Left kidney (tissue), 8 donors: Measurements from ENCODE around the gene TTN. TPM values are rescaled to one million over a fixed set of nuclear protein-coding genes. Genes with fewer than 3 reads are reported as not detected.

ENCODE experiments used
- DNase-seq: peaks from one replicate; pipeline ENCODE4 v3.0.0-alpha.2; 2013
- long read RNA-seq, 8 donors: transcript quantifications; one replicate each; lab custom pipeline, GENCODE V29; 2026
- polyA plus RNA-seq: library from polyadenylated mRNA; unstranded; fragments of 120-200 nt; gene quantifications from one replicate; pipeline ENCODE4 v1.2.1, GENCODE V29; 2013; ENCODE audit not compliant: insufficient read length

TTN gene
- 1.2 TPM for polyA plus RNA-seq
- long read RNA-seq, donor 1: 0 reads
- long read RNA-seq, donor 2: 0 reads
- long read RNA-seq, donor 3: 0 reads
- long read RNA-seq, donor 4: 0 reads
- long read RNA-seq, donor 5: 0 reads
- long read RNA-seq, donor 6: 0 reads
- long read RNA-seq, donor 7: 0 reads
- long read RNA-seq, donor 8: 0 reads

DNA sequence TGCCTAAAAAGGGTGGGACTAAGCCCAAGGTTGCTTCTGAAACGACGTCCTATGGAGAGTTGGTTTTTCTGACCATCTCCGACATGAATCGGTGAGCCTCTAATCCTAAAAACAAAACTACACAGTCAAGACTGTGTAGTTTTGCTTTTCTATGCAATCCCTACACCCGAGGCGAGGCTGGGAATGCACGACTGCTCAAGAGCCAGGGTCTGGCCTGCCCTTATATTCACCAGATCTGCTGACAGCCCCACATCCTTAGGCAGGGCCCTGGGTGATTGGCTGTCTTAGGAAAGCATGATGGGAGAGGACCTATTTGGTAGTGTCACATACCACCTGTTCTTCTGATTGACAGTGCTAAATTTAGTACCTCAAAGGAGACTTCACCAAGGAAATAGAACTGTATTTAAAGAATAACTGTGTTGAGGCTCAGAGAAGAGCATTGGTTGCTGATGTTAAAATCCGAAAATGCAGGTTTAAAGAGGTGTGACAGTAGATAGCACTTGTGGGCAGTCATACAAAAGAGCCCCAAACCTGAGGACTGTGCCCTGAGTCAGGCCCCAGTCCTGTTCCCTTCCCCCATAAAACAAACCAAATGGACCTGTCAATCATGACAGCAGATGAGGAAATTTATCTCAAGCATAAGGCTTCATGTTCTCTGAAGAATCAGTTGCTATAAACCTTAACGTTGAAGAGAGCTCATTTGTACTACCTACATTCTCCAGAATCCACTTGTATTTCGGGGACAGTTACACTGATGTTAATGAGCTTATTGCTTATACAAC, at the start of gene TTN:
Gene TTN, minus strand, starts transcription at position 197 of the 782 bp plus-strand sequence. CDS start 2,781 bp downstream, outside the sequence.
- no peak for DNase-seq

DNA sequence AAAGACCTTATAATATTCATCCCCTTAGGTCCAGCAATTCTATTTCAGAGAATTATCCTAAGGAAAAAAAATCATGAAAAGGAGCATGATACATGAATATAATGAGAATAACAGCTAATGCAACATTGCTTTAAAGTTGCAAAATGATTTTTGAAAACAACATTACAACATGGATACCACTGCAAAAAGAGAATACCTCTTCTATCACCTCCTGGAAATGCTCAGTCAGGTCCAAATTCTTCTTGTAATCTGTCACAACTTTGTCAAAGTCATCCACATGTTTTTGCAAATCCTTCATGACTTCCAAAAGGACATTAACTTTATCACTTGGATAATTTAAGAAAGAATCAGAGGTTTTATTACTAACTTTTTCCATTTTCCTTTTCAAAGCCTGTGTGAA, 47.9 kb upstream of the TTN start:
- no peak for DNase-seq

DNA sequence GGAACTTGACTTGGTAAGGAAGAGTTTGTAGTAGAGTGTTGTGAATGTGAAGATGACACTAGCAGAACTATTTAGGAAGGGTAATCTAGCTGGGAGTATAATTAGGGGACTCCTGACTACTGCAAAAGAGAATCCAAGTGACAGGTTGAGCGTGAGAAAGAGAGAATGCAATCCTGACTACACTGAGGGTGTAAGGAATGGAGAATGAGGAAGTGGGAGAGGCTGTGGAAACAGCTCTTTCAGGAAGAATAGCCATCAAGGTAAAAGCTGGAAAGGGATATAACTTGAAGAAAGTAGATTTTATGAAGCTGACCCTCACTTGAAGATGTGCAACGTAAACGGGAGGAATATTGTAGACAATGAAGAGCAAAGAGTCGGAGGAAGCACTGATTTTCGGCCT, 41.1 kb upstream of the TTN start:
- DNase-seq: no peak

DNA sequence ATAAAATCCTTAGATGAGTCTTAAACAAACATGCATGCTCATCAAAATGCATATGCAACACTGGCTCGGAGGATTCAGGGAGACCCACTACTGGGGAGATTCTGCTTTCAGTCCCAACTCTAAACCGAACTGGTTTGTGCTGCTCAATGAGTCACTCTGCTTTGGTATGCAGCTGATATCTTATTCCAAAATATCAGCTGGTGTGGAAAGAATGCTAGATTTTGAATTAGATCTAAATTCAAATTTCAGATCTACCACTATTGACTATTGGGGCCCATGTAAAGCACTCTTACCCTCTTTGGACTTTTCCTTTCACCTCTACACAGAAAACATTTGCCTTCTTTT, 39.2 kb upstream of the TTN start:
- no peak for DNase-seq

DNA sequence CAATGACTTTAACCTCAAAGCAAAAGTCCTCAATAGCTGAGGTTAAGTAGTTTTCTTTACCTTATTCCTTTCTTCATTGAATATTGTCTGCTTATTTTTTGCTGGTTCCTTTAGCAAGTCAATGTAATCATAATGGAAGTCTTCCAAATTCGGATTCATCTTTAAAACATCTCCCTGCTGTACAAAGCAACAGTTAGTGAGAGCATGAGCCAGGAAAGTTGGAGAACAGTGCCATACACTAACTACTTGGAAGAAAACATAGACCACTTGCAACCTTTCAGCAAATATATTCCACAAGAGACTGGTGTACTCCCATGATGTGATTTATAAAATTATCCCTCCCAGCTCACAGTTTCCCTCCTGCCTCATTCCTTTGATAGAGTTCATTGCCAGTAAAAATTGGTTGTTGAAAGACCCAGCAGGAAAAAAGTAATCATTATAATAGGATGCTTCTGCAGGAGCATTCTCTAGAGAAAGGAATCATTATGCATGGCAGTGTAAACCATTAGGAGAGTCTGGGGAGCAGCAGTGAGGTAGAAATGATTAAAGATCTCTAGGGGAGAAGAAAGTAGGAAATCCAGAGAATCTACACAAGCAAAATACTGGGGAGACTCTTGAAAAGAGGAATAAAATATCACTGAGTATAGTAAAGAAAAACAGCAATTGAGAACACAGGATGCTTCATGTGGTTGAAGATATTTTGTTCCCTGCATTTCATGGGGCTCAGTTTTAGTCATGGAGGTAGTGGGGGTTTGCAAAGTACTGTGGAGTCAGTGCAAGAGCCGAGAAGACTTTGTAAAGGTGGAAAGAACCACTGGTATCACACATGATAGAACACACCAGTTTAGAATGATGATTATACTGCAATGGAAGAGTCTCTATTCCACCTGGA, 38.6 kb upstream of the TTN start:
- DNase-seq: no peak

DNA sequence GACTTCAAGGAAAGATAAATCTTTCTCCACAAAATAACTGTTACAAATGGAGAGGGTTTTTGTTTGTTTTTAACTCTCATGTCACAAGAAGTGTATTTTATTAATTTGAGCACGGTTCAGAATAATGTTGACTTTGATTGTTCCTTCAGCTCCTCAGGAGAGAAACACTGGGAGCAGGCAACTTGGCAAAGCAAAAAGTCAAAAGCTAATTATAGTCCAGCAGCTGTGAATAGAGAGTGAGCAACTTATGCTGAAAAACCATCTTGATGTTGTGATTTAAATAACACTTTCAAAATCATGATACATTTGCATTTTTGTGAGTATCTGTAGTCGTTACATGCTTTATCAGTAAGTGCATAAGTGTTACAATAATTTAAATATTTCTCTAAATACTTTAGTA, 37.5 kb upstream of the TTN start:
- DNase-seq: no peak

DNA sequence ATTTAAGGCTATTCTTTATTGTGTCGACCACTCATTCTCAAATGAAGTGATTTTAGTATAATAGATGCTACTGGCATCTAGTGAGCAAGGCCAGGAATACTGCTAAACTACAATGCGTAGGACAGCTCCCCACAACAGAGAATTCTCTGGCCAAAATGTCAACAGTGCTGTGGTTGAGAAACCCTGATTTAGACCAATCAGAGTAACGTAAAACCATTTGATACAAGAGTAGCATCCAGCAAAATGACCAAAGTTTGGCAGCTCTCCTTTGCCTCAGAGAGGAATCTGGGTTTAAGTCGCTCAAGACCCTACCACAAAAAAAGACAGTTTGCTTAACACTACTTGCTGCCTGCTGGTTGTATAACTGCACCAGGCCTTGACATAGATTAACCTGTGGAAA, 37.0 kb upstream of the TTN start:
- no peak for DNase-seq

DNA sequence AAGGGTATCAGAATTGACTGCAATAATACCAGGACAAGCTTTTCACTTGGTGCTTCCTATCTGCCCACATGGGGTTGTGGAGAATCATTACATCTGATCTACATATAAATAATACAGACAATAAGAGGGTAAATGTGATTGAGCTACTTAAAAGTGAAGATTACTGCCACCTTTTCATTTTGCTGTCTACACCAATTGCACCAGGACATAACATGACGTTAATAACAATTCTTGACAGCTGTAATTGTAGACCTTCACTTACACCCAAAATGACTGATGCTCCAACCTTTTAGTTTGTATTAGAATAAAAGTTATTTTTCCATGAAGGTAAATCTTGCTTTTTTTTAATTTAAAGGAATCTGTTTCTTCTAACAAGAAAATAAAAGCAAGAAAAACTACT, 36.5 kb upstream of the TTN start:
- no peak for DNase-seq

DNA sequence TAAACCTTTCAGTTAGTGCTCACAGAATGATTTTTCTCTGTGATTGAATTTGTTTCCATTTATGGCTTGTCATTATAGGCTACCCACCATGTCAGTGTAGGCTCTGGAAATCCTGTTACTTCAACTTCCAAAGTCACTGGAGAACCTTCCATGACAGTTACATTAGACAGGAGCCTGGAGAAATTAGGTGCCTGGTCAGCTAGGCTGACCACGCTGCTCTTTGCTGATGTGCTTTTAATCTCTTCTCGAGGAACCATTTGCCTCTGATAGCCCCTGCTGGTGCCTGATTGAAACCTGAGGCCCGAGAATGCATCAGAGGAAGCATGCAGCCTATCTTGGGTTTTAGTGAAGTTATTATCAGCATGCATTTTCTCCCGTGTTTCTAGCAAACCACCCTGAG, 29.6 kb upstream of the TTN start:
- no peak for DNase-seq

DNA sequence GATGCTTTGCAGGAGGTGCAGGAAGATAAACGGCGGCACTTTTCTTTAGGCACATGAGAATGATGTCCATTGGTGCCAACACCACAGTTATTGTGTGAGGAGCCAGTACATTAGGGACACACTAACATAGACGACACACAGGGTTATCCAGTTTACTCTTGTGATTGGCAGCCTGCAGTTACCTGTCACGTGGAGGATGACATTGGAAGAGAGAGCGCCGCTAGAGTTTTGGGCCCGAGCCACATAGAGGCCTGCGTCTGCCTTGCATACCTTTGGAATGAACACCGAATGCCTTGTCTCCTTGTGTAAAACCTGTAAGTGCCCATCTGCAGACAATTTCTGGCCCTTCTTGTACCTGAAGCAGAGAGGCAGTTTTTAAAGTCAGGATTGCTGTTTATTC, 26.9 kb upstream of the TTN start:
- no peak for DNase-seq

DNA sequence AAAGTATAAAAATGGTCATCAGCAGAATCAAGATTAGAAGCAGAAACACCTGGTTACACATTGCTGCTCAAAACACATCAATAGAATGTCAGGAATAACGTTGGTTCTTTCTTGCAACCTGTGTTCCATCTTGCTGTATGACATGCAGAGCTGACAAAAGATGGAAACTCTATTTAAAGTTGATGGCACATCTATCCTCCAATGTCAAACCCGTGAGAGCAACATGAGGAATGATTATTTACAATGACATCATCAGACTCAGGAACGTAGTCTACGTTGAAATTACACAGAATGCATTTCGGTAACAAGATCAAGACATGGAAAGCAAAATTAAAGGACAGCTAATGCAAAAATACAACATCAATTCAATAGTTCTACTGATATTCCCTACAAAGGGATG, 26.2 kb upstream of the TTN start:
- DNase-seq: no peak

DNA sequence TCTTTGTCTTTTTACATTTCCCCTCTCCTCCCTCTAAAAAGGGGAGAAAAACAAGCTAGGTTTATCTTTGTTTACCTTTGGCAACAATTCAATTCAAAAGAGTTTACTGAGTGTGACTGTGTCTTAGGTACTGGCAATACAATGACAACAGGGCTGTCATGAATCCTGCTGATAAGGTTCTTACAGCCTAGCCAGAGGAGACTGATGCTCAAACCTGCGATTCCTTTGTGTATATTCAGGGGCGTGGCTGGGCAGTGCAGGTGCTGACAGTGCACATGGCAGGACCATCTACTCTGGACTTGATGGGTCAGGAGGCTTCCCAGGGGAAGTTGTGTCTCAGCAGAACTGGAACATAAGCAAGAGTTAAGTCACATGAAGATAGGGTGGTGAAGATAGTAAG, 23.2 kb upstream of the TTN start:
- no peak for DNase-seq

DNA sequence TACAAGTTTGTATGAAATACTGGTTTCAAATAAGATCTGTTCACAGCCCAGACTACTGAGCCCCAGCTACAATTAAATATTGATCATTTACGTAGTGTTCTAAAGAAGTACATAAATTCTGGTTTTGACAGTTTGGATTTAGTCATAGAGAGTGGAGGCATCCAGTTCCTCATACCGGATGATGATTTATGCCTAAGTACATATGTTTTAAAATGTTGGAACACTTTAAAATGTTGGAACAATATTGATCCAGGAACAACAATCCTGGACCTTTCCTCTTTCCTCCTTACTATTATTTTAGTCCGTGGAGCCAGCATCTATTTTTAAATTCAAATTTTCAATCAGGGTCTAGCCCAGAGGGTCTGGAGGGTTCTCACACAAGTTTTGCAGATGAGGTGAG, 22.8 kb upstream of the TTN start:
- no peak for DNase-seq

DNA sequence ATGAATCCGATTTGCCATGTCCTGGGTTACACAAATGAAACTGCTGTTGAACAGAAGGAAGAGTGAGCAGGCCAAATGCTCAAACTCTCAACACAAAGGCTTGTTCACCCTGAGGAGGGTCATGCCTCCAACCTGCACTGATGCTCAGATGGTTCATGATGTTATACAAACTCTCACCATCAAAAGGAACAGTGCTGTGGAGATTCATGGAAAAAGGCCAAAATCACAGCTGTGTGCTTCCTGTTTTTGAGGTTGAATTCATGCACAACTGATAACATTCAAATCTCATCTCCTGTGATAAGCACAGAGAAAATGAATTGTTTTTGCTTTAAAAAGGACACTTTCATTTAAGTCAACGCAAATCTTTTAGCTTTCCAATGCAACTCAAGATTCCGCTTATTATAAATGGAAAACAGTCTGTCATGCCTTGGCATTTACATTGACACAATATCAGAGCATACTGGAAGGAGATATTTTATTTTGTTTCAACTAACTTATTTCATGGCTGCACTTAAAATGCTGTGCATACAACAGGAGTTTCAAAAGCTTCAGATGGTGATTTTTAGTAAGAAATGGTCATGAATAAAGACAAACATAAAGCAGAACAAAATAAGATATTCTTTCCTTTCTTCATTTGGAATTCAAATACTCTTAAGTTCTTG, 22.2 kb upstream of the TTN start:
- peak; percentile 6 for DNase-seq

DNA sequence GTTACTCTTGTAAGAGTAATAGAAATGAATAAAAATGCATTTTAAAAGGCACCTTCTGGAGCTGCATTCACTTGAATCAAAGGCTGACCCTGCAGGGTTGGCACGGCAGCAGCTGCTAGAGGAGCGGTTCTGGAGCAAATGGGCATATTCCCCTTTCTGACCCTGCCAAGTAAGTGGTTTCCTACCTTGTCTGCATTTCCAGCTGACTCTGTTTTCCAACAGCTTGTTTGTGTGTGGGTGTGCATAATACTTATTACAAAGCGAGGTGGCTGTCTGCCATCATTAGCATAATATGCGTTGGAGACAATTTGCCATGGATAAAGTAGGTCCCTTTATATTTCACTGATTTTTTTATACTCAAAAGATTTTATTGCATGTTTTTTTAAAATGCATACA, 21.3 kb upstream of the TTN start:
- no peak for DNase-seq

DNA sequence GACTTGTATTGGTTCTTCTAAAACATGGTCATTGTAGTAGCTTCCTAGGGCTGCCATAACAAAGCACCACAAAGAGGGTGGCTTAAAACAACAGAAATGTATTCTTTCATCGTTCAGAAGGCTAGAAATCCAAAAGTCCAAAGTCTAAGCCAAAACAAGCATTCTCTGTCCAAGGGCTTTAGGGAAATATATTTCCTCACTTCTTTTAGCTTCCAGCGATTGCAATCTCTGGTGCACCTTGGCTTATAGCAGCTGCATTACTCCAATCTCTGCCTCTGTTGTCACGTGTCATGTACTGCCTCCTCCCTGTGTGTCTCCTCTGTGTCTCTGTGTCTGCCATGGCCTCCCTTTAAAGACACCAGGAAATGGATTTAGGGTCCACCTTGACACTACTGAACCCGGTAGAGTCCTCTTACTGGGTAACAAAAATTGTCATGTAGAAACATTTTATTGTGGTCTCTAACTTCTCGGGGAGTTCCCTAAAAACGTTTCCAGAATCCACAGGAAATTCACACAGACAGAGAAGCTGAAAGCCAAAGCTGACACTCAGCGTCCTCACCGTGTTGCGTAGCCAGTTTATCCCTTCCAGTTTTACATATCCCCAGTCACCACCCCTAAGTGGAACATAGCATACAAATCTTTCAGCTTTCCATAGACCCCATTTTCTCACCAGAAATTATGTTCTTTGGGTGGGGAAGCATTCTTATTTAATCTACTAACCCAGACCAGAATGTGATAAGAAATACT, 20.7 kb upstream of the TTN start:
- no peak for DNase-seq

DNA sequence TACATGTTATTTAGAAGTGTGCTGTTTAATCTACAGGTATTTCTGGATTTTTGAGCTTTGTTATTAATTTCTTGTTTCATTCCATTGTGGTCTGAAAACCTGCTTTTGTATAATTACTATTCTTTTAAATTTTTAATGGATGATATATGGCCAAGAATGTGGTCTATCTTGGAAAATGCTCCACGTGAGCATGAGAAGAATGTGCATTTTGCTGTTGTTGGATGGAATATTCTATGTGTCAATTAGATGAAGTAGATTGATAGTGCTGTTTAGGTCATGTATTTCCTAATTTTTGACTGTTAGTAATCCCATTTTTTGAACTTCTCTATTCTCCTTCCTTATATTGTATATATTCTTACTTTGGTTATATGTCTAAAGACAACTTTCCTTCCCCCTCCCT, 19.9 kb upstream of the TTN start:
- DNase-seq: no peak

DNA sequence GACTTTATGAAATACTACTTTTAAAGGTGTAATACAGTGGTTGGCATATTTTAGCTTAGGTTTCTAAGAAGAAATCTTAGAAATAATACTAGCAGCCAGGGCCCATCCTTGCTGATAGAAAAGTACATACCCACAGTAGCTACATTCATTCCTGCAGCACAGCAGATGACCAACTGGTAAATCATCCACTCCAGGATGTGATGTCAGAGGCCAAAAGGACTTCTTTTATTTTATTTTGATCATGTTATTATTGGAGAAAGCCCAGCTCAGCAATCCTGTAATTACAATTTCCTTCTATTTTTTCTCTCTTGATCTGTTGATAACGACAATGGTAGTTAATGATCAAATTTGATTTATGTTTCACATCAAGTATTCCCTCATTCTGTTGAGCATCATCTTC, 18.0 kb upstream of the TTN start:
- no peak for DNase-seq

DNA sequence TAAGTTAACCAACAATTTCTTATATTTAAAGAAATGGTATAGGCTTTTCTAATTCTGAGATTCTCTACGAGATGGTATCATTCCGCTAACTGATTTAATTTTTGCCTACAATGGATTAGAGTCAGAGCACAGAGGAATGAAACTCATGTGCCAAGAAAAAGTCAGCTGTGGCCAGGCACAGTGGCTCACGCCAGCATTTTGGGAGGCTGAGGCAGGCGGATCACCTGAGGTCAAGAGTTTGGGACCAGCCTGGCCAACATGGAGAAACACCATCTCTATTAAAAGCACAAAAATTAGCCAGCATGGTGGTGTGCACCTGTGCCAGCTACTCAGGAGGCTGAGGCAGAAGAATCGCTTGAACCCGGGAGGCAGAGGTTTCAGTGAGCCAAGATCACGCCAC, 17.0 kb upstream of the TTN start:
- no peak for DNase-seq

DNA sequence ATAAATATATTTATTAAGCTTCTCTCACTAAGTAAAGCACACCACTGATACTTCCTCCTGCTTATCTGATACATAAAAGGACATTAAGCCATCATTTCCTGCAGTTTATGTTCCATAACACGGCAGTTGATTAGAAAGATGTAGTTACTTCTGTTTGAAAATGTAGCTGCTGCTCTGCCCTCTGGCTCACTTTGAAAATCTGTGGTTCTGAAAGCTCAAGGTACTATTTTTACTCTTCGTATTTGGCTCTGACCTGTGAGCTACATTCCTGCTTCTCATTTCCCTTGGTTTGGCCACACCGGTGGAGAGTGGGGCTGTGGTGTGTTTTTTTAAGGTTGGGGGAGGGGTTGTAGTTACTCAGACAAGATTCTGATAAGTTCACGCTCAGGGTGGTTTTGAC, 12.8 kb upstream of the TTN start:
- no peak for DNase-seq

DNA sequence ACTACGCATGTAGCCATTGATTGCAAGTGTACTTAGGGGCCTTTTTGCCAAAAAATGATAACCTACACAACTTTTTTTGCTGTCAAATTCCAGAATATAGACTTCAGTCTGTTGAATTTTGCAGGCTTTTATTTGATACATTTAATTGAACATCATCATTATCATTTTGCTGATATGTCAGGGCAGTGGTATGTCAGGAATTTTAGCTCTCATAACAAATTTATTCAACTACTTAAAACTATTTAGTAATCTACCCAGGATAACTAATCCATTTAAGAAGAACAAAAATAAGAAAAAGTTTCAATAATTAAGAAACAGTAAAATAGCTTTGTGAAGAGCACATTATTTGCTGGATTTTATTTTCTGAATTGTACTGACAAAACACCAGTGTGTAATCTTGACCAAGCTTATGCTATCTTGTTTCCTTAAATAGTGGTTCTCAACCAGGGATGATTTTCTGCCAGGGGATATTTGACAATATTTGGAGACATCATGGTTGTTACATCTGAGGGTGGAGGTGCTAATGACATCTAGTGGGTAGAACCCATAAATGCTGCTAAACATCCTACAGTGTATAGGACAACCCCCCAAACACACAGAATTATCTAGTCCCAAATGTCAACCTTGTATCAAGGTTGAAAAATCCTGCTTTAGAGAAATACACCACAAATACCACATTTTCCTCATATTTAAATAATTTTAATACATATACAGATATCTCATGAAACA, 12.1 kb upstream of the TTN start:
- no peak for DNase-seq
